ENCODE measurements around the gene HEG1.

HEG1 gene

GRCh38 chr3:125010393-125010792 lies 45.4 kb downstream of the HEG1 start:
- no peak for DNase-seq

- no peak for DNase-seq
Observed at GRCh38 chr3:125008766-125009165, 47.0 kb downstream of the HEG1 start.

- DNase-seq, result no peak
Observed at GRCh38 chr3:125006291-125006731, 49.5 kb downstream of the HEG1 start.

- no peak for DNase-seq
Observed at GRCh38 chr3:125005676-125006075, 50.1 kb downstream of the HEG1 start.

GRCh38 chr3:125005222-125005621 lies 50.6 kb downstream of the HEG1 start:
- DNase-seq, result no peak

GRCh38 chr3:125003859-125004595 lies 51.8 kb downstream of the HEG1 start:
- no peak for DNase-seq

GRCh38 chr3:125003369-125003853 lies 52.4 kb downstream of the HEG1 start:
- no peak for DNase-seq

- DNase-seq, result no peak
Observed at GRCh38 chr3:125002414-125003368, 53.1 kb downstream of the HEG1 start.

GRCh38 chr3:125001557-125002413 lies 54.0 kb downstream of the HEG1 start:
- DNase-seq, result no peak

GRCh38 chr3:125000661-125001060 lies 55.1 kb downstream of the HEG1 start:
- DNase-seq, result no peak

- DNase-seq, result no peak
Observed at GRCh38 chr3:124999897-125000435, 55.8 kb downstream of the HEG1 start.

GRCh38 chr3:124999317-124999716 lies 56.5 kb downstream of the HEG1 start:
- no peak for DNase-seq

- no peak for DNase-seq
Observed at GRCh38 chr3:124998247-124998630, 57.6 kb downstream of the HEG1 start.

- peak; percentile 33 for DNase-seq
Observed at GRCh38 chr3:124997303-124998246, 58.2 kb downstream of the HEG1 start.

- DNase-seq, result peak; percentile 59
Observed at GRCh38 chr3:124995460-124995994, 60.3 kb downstream of the HEG1 start.

GRCh38 chr3:124993466-124993865 lies 62.3 kb downstream of the HEG1 start:
- no peak for DNase-seq

- DNase-seq, result no peak
Observed at GRCh38 chr3:124992041-124992440, 63.8 kb downstream of the HEG1 start.

GRCh38 chr3:124986192-124987143 lies 69.3 kb downstream of the HEG1 start:
- DNase-seq, result no peak

- DNase-seq, result no peak
Observed at GRCh38 chr3:124985349-124985748, 70.4 kb downstream of the HEG1 start.

- DNase-seq, result no peak
Observed at GRCh38 chr3:124984754-124985153, 71.0 kb downstream of the HEG1 start.

Data from NCI-H1694 treated with DMSO at 0.1 percent for 48 hours (cell line).